GM19025 (cell line): ENCODE measurements around the gene BDH2.

ENCODE experiments used
- ATAC-seq: cut with Tn5 transposase; IDR thresholded peaks from one replicate; pipeline ENCODE4 v1.9.1; 2021; ENCODE audit warnings: mild to moderate bottlenecking, low read depth, moderate library complexity; ENCODE audit not compliant: unreplicated experiment

Gene BDH2

GRCh38 chr4:103086551-103086950, 13.1 kb downstream of the BDH2 start:
- no peak for ATAC-seq

- no peak for ATAC-seq
Measured at GRCh38 chr4:103085555-103086196, 14.0 kb downstream of the BDH2 start.

GRCh38 chr4:103079621-103080020, 20.0 kb downstream of the BDH2 start:
- no peak for ATAC-seq

- ATAC-seq = peak; percentile 44
Measured at GRCh38 chr4:103076747-103077347, 22.8 kb downstream of the BDH2 start, which contains the start of gene SLC9B2. Gene SLC9B2, minus strand, starts transcription at chr4:103076761. Its CDS starts 9,211 bp downstream, at chr4:103067550.

- ATAC-seq = peak; percentile 61
Measured at GRCh38 chr4:103075894-103076746, 23.5 kb downstream of the BDH2 start.

GRCh38 chr4:103075435-103075893, 24.2 kb downstream of the BDH2 start:
- ATAC-seq = no peak

GRCh38 chr4:103074744-103075434, 24.7 kb downstream of the BDH2 start:
- ATAC-seq = no peak

GRCh38 chr4:103073792-103074438, 25.7 kb downstream of the BDH2 start:
- ATAC-seq = no peak

- ATAC-seq = no peak
Measured at GRCh38 chr4:103067841-103068547, 31.6 kb downstream of the BDH2 start.

GRCh38 chr4:103060453-103061148, 39.0 kb downstream of the BDH2 start:
- ATAC-seq = no peak

- no peak for ATAC-seq
Measured at GRCh38 chr4:103054030-103054429, 45.6 kb downstream of the BDH2 start.

GRCh38 chr4:103052779-103053178, 46.9 kb downstream of the BDH2 start:
- ATAC-seq = no peak

GRCh38 chr4:103052145-103052544, 47.5 kb downstream of the BDH2 start:
- ATAC-seq = no peak

- ATAC-seq = no peak
Measured at GRCh38 chr4:103050736-103051436, 48.7 kb downstream of the BDH2 start.

GRCh38 chr4:103046416-103047290, 53.0 kb downstream of the BDH2 start:
- peak; percentile 91 for ATAC-seq

- ATAC-seq = no peak
Measured at GRCh38 chr4:103044183-103044582, 55.5 kb downstream of the BDH2 start.

GRCh38 chr4:103036169-103036568, 63.5 kb downstream of the BDH2 start:
- ATAC-seq = no peak
